Measurements from ENCODE around the gene ZNF592. TPM values are rescaled to one million over a fixed set of nuclear protein-coding genes. Genes with fewer than 3 reads are reported as not detected.
"Not testable (repeated sequence)": the region's sequence is repeated elsewhere in the genome, so short reads cannot be mapped to it uniquely, and the experiment has no call there.

Gene ZNF592
- total and polyA plus RNA-seq, 11 donors = 9.7 to 28.6 (median 21.2) TPM

- DNase-seq = peak in 1 of 5 donors; percentile 3
- TF ChIP-seq CTCF (IDR thresholded peaks at IDR 0.05) (no peak), POLR2A (IDR thresholded peaks at IDR 0.05) (no peak)
- H3K36me3 ChIP-seq = peaks cover 0 to 20% (median 5%) of the 10 kb centered on the region in 9 donors
- peaks cover 0 to 45% (median 20%) of the 10 kb centered on the region in 12 donors for H3K4me1 ChIP-seq
- peaks cover 0 to 16% (median 0%) of the 10 kb centered on the region in 12 donors for H3K9me3 ChIP-seq
- no peaks in the 10 kb centered on the region for H3K27me3 ChIP-seq
- no peak overlapping the region for H3K4me3 ChIP-seq
- WGBS, 4 donors = 51 to 61% (median 55%) methylated on average over 2 of the region's 2 CpGs
- ATAC-seq = no peak
- intact Hi-C loops (cut with DNase I) = loop anchor here in 7 of 10 donors (1.0 to 5.0 kb wide), 3 partner anchors 72 to 83 kb away; no protein-coding TSS in a partner anchor
- H3K27ac ChIP-seq = peak overlapping the region in 10 of 12 donors; percentile 39 to 99 (median 86)
These were observed 96.6 kb downstream of the ZNF592 start for GRCh38 chr15:84844964-84845363.

GRCh38 chr15:84845631-84846030 is 97.2 kb downstream of the ZNF592 start:
- intact Hi-C loops (cut with DNase I) = loop anchor here in 7 of 10 donors (1.0 to 5.0 kb wide), 3 partner anchors 81 to 83 kb away; no protein-coding TSS in a partner anchor
- TF ChIP-seq CTCF (IDR thresholded peaks at IDR 0.05) = peak; percentile 64 to 83 (median 74)
- H3K4me3 ChIP-seq, H3K27me3 ChIP-seq: not testable (repeated sequence)
- ATAC-seq (peak in 3 of 4 donors; percentile 29 to 33 (median 33)), DNase-seq (peak; percentile 67 to 83 (median 75))
- Histone ChIP-seq H3K4me1 (peaks cover 0 to 41% (median 14%) of the 10 kb centered on the region in 12 donors), H3K9me3 (peaks cover 0 to 16% (median 0%) of the 10 kb centered on the region in 12 donors), H3K27ac (peak overlapping the region in 10 of 12 donors; percentile 1 to 99 (median 86)), H3K36me3 (peaks cover 0 to 14% (median 0%) of the 10 kb centered on the region in 9 donors)
- WGBS, 4 donors = 43 to 54% (median 50%) methylated on average over 7 of the region's 7 CpGs

GRCh38 chr15:84846269-84846668 is 97.9 kb downstream of the ZNF592 start:
- WGBS, 4 donors = 82 to 98% (median 96%) methylated on average over 1 of the region's 1 CpG
- TF ChIP-seq POLR2A (IDR thresholded peaks at IDR 0.05) = no peak
- TF ChIP-seq CTCF (IDR thresholded peaks at IDR 0.05) = no peak
- Histone ChIP-seq H3K9me3 (peaks cover 0 to 16% (median 0%) of the 10 kb centered on the region in 12 donors), H3K4me3 (no peak overlapping the region), H3K27me3 (no peaks in the 10 kb centered on the region), H3K36me3 (peaks cover 0 to 14% (median 0%) of the 10 kb centered on the region in 9 donors), H3K27ac (peak overlapping the region in 8 of 12 donors; percentile 1 to 99 (median 88)), H3K4me1 (peaks cover 0 to 37% (median 10%) of the 10 kb centered on the region in 12 donors)
- ATAC-seq = no peak
- intact Hi-C loops (cut with DNase I) = loop anchor here in 5 of 10 donors (2.0 to 5.0 kb wide), 2 partner anchors 81 kb away; no protein-coding TSS in a partner anchor
- DNase-seq = peak in 1 of 5 donors; percentile 3

GRCh38 chr15:84847382-84847781 is 99.0 kb downstream of the ZNF592 start:
- Histone ChIP-seq H3K9me3 (peaks cover 0 to 16% (median 0%) of the 10 kb centered on the region in 12 donors), H3K4me3 (no peak overlapping the region), H3K36me3 (peaks cover 0 to 14% (median 0%) of the 10 kb centered on the region in 9 donors), H3K27me3 (no peaks in the 10 kb centered on the region), H3K4me1 (peaks cover 0 to 31% (median 8%) of the 10 kb centered on the region in 12 donors), H3K27ac (no peak overlapping the region)
- DNase-seq = no peak
- intact Hi-C loops (cut with DNase I) = loop anchor here in 5 of 10 donors (2.0 to 5.0 kb wide), 2 partner anchors 79 to 80 kb away; no protein-coding TSS in a partner anchor
- ATAC-seq = no peak
- no peak for TF ChIP-seq CTCF (IDR thresholded peaks at IDR 0.05)

Data from heart left ventricle (tissue), 16 donors.